HT1080 (cell line): ENCODE measurements around the gene TRIM46. TPM values are rescaled to one million over a fixed set of nuclear protein-coding genes. Genes with fewer than 3 reads are reported as not detected.
"Not testable (repeated sequence)": the region's sequence is repeated elsewhere in the genome, so short reads cannot be mapped to it uniquely, and the experiment has no call there.

Experiments used
- DNase-seq: peaks from one replicate; pipeline ENCODE4 v3.0.0-alpha.2; 2015; ENCODE audit warnings: low read depth
- total RNA-seq: library from RNA; depleted of rRNA; stranded (reverse); fragments of >200 nt; shearing (Covaris generic); gene quantifications from 2 replicates; pipeline ENCODE4 v1.2.3, GENCODE V29; 2014

TRIM46 gene
- total RNA-seq, 1 experiment from 2014 or later, result 4.1 TPM

- no peak for DNase-seq
Observed at GRCh38 chr1:155186067-155186793, 12.6 kb downstream of the TRIM46 start.

GRCh38 chr1:155186794-155187455, 13.3 kb downstream of the TRIM46 start:
- no peak for DNase-seq

- DNase-seq, result no peak
Observed at GRCh38 chr1:155187456-155187891, 13.8 kb downstream of the TRIM46 start.

GRCh38 chr1:155188268-155188667, 14.6 kb downstream of the TRIM46 start:
- no peak for DNase-seq

- DNase-seq, result not testable (repeated sequence)
Observed at GRCh38 chr1:155189926-155190325, 16.3 kb downstream of the TRIM46 start.

- DNase-seq, result no peak
Observed at GRCh38 chr1:155191904-155192303, 18.3 kb downstream of the TRIM46 start.

GRCh38 chr1:155192346-155193274, 19.0 kb downstream of the TRIM46 start:
- no peak for DNase-seq

GRCh38 chr1:155193275-155193990, 19.8 kb downstream of the TRIM46 start:
- peak; percentile 89 for DNase-seq

GRCh38 chr1:155193991-155194240, 20.3 kb downstream of the TRIM46 start:
- not testable (repeated sequence) for DNase-seq

GRCh38 chr1:155195201-155196102, 21.8 kb downstream of the TRIM46 start:
- no peak for DNase-seq

- DNase-seq, result no peak
Observed at GRCh38 chr1:155196103-155196892, 22.6 kb downstream of the TRIM46 start.

GRCh38 chr1:155196893-155197638, 23.4 kb downstream of the TRIM46 start:
- no peak for DNase-seq

- no peak for DNase-seq
Observed at GRCh38 chr1:155197901-155198546, 24.4 kb downstream of the TRIM46 start.

- no peak for DNase-seq
Observed at GRCh38 chr1:155198547-155198906, 24.9 kb downstream of the TRIM46 start.

GRCh38 chr1:155199792-155200191, 26.1 kb downstream of the TRIM46 start:
- DNase-seq, result no peak

- DNase-seq, result no peak
Observed at GRCh38 chr1:155200920-155201319, 27.3 kb downstream of the TRIM46 start.

GRCh38 chr1:155202198-155202597, 28.5 kb downstream of the TRIM46 start:
- no peak for DNase-seq
